Fibroblast of lung (primary cell): Measurements from ENCODE around the gene NPPC. TPM values are rescaled to one million over a fixed set of nuclear protein-coding genes. Genes with fewer than 3 reads are reported as not detected.
"Not testable (repeated sequence)": the region's sequence is repeated elsewhere in the genome, so short reads cannot be mapped to it uniquely, and the experiment has no call there.

Source experiments
- DNase-seq, 2 donors: peaks; one replicate each; pipeline versions ENCODE4 v3.0.0 to v3.0.0-alpha.2; 2010; ENCODE audit warnings: low read depth in 2 of 2
- H2AFZ ChIP-seq: 2 replicates; pipeline ENCODE4 v1.5.1; 2012; ENCODE audit warnings: low read length, control low read depth, inconsistent platforms
- H3K27ac ChIP-seq: 2 replicates; pipeline ENCODE4 v1.5.1; 2011; ENCODE audit warnings: low read length, control low read depth; ENCODE audit not compliant: insufficient read depth
- H3K27me3 ChIP-seq: 2 replicates; pipeline ENCODE4 v1.5.1; 2011; ENCODE audit warnings: mild to moderate bottlenecking, low read length; ENCODE audit not compliant: control insufficient read depth, insufficient read depth
- H3K36me3 ChIP-seq: 2 replicates; pipeline ENCODE4 v1.5.1; 2011; ENCODE audit warnings: low read length; ENCODE audit not compliant: control insufficient read depth, insufficient read depth
- H3K4me1 ChIP-seq: 2 replicates; pipeline ENCODE4 v1.5.1; 2011; ENCODE audit warnings: low read length; ENCODE audit not compliant: control insufficient read depth, insufficient read depth; ENCODE audit errors: extremely low read depth
- H3K4me2 ChIP-seq: 2 replicates; pipeline ENCODE4 v1.5.1; 2011; ENCODE audit warnings: low read length, control low read depth; ENCODE audit not compliant: insufficient read depth; ENCODE audit errors: extremely low read depth
- H3K4me3 ChIP-seq, 4 experiments: fragments of 200-600 bp in 1 of 4; sonication (generic) in 1 of 4; replicated peaks in 1 of 4; 2 replicates each; pipeline ENCODE4 v1.5.1; 2011 to 2016; ENCODE audit warnings: low read length in 4 of 4, low read depth in 3 of 4, mild to moderate bottlenecking in 3 of 4, control low read depth in 2 of 4, inconsistent platforms in 1 of 4, mixed read lengths in 1 of 4; ENCODE audit not compliant: insufficient read depth in 1 of 4; ENCODE audit errors: control extremely low read depth in 1 of 4
- H3K79me2 ChIP-seq: 2 replicates; pipeline ENCODE4 v1.5.1; 2012; ENCODE audit warnings: mild to moderate bottlenecking, low read length, inconsistent platforms; ENCODE audit not compliant: control insufficient read depth, insufficient read depth
- H3K9ac ChIP-seq: 2 replicates; pipeline ENCODE4 v1.5.1; 2011; ENCODE audit warnings: mild to moderate bottlenecking, low read length, control low read depth; ENCODE audit not compliant: insufficient read depth
- H3K9me3 ChIP-seq: 2 replicates; pipeline ENCODE4 v1.5.1; 2012; ENCODE audit warnings: low read depth, low read length; ENCODE audit not compliant: control insufficient read depth, insufficient read depth
- H4K20me1 ChIP-seq: 2 replicates; pipeline ENCODE4 v1.5.1; 2011; ENCODE audit warnings: low read length; ENCODE audit not compliant: control insufficient read depth, insufficient read depth; ENCODE audit errors: extremely low read depth
- CTCF ChIP-seq, 2 donors: IDR thresholded peaks in 1 of 2; conservative IDR thresholded peaks in 1 of 2; 1 replicate in 1 of 2; 2 replicates in 1 of 2; pipeline ENCODE4 v1.5.1; 2011 to 2012; ENCODE audit warnings: low read length in 2 of 2, control low read depth in 1 of 2, inconsistent platforms in 1 of 2, low read depth in 1 of 2, mild to moderate bottlenecking in 1 of 2
- EZH2 ChIP-seq: IDR thresholded peaks from 2 replicates; pipeline ENCODE4 v1.5.1; 2012; ENCODE audit warnings: low read length, control low read depth, mild to moderate bottlenecking; ENCODE audit errors: missing control alignments
- polyA plus RNA-seq, 2 donors: library from polyadenylated mRNA; depleted of rRNA in 1 of 2; stranded (reverse) in 1 of 2; unstranded in 1 of 2; fragments of >200 nt; gene quantifications; 2 replicates each; pipeline ENCODE4 v1.2.1, GENCODE V29; 2011 to 2012; ENCODE audit warnings: missing spikeins in 1 of 2
- total RNA-seq: library from RNA; depleted of rRNA; stranded (reverse); fragments of >200 nt; gene quantifications from 2 replicates; pipeline ENCODE4 v1.2.1, GENCODE V29; 2014

NPPC gene
- total and polyA plus RNA-seq, 2 donors (not counting 1 experiment from before 2014, with no cell fraction given): not detected

- no peaks in the 10 kb centered on the region for H4K20me1 ChIP-seq
- H3K9ac ChIP-seq: no peak overlapping the region
- no peak for TF ChIP-seq EZH2
- TF ChIP-seq CTCF (conservative IDR thresholded peaks at IDR 0.05 in 1 of 2, IDR thresholded peaks at IDR 0.05 in 1 of 2; ENCODE audit: low read depth in 1 of 2, low read length in 2 of 2): no peak
Measured at GRCh38 chr2:231955758-231956472, 29.7 kb upstream of the NPPC start.

GRCh38 chr2:231951452-231952035 is 25.3 kb upstream of the NPPC start:
- Histone ChIP-seq H3K27ac (no peak overlapping the region), H3K79me2 (no peaks in the 10 kb centered on the region), H3K4me1 (no peaks in the 10 kb centered on the region), H3K9me3 (no peaks in the 10 kb centered on the region), H3K9ac (no peak overlapping the region), H3K4me3 (no peak overlapping the region), H4K20me1 (no peaks in the 10 kb centered on the region), H3K27me3 (no peaks in the 10 kb centered on the region), H2AFZ (no peak overlapping the region), H3K4me2 (no peak overlapping the region), H3K36me3 (no peaks in the 10 kb centered on the region)
- no peak for TF ChIP-seq EZH2
- no peak for TF ChIP-seq CTCF (conservative IDR thresholded peaks at IDR 0.05 in 1 of 2, IDR thresholded peaks at IDR 0.05 in 1 of 2; ENCODE audit: low read depth in 1 of 2, low read length in 2 of 2)
- DNase-seq: no peak

More at GRCh38 chr2:231955758-231956472, 29.7 kb upstream of the NPPC start:
- no peaks in the 10 kb centered on the region for H3K9me3 ChIP-seq
- no peaks in the 10 kb centered on the region for H3K36me3 ChIP-seq
- H3K27ac ChIP-seq: no peak overlapping the region
- H3K4me3 ChIP-seq: no peak overlapping the region
- no peaks in the 10 kb centered on the region for H3K79me2 ChIP-seq
- no peaks in the 10 kb centered on the region for H3K27me3 ChIP-seq
- no peak for DNase-seq
- no peak overlapping the region for H3K4me2 ChIP-seq
- no peak overlapping the region for H2AFZ ChIP-seq
- H3K4me1 ChIP-seq: no peaks in the 10 kb centered on the region

GRCh38 chr2:231947694-231948093 is 21.5 kb upstream of the NPPC start:
- Histone ChIP-seq H3K79me2 (no peaks in the 10 kb centered on the region), H4K20me1 (no peaks in the 10 kb centered on the region), H3K4me3 (no peak overlapping the region), H3K27ac (no peak overlapping the region), H3K9ac (no peak overlapping the region), H3K4me1 (no peaks in the 10 kb centered on the region), H2AFZ (no peak overlapping the region), H3K36me3 (no peaks in the 10 kb centered on the region), H3K4me2 (no peak overlapping the region), H3K9me3 (no peaks in the 10 kb centered on the region), H3K27me3 (no peaks in the 10 kb centered on the region)
- TF ChIP-seq CTCF (conservative IDR thresholded peaks at IDR 0.05 in 1 of 2, IDR thresholded peaks at IDR 0.05 in 1 of 2; ENCODE audit: low read depth in 1 of 2, low read length in 2 of 2) (no peak), EZH2 (no peak)
- no peak for DNase-seq

GRCh38 chr2:231947112-231947511 is 20.9 kb upstream of the NPPC start:
- not testable (repeated sequence) for H3K27me3 ChIP-seq, H3K36me3 ChIP-seq, H3K79me2 ChIP-seq, H3K4me2 ChIP-seq, H3K27ac ChIP-seq, H4K20me1 ChIP-seq, DNase-seq, H2AFZ ChIP-seq, H3K9me3 ChIP-seq, H3K4me3 ChIP-seq, H3K9ac ChIP-seq, H3K4me1 ChIP-seq
